ENCODE data around the gene SLC44A5.
"Not testable (repeated sequence)": the region's sequence is repeated elsewhere in the genome, so short reads cannot be mapped to it uniquely, and the experiment has no call there.

Gene SLC44A5

DNA sequence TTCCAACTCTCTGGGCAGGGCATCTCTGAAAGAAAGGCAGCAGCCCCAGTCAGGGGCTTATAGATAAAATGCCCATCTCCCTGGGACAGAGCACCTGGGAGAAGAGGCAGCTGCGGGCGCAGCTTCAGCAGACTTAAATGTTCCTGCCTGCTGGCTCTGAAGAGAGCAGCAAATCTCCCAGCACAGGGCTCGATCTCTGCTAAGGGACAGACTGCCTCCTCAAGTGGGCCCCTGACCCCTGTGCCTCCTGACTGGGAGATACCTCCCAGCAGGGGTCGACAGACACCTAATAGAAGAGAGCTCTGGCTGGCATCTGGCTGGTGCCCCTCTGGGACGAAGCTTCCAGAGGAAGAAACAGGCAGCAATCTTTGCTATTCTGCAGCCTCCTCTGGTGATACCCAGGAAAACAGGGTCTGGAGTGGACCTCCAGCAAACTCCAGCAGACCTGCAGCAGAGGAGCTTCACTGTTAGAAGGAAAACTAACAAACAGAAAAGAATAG, 207.7 kb downstream of the SLC44A5 start:
- H3K9me3 Mint-ChIP-seq: peaks cover 10 to 28% of the 10 kb centered on the region in 2 donors
- H3K4me3 Mint-ChIP-seq, H3K27ac Mint-ChIP-seq, H3K4me1 Mint-ChIP-seq, H3K27me3 Mint-ChIP-seq, ATAC-seq, DNase-seq: not testable (repeated sequence)

DNA sequence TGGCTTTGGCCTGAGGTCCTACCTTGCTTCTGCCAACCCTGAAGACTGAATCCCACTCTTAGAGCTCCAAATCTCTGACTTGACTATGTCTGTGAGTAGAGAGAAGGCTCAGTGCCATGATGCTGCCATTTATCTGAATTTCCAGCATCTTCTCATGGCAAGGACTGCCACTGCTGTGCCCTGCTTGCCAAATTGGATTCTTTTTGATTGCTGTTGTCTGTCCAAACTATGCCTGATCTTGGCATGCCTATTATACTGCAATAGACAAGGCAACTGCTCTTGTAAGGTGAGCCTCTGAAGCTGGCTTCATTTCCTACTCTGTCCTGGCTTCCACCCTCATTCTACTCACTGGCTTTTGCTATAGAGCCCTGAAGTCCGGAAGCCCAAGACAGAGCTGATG, 210.2 kb downstream of the SLC44A5 start:
- Mint-ChIP-seq H3K27me3 (no peaks in the 10 kb centered on the region), H3K4me3 (no peak overlapping the region), H3K9me3 (peaks cover 5 to 13% of the 10 kb centered on the region in 2 donors), H3K4me1 (no peaks in the 10 kb centered on the region), H3K27ac (no peak overlapping the region)
- DNase-seq (no peak), ATAC-seq (no peak)

DNA sequence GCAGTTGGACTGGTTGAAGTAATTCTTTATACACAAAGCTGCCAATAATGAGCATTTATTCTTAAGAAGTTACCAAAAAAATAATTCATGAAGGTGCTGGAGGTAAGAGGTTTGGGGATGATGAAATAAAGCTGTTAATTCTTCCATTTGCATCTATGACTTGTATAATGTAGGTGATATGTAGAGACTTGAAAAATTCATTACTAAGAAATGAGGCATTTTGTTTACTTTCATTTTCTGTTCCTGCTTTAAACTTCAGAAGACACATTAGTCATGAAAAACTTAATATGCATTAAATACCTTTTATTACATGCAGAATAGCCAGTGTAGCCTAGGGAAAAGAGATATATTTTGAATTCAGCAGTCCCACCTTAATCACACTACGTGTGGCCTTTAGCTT, 214.2 kb downstream of the SLC44A5 start:
- Mint-ChIP-seq H3K27me3 (no peaks in the 10 kb centered on the region), H3K4me1 (no peaks in the 10 kb centered on the region), H3K27ac (no peak overlapping the region), H3K9me3 (peaks cover 0 to 8% of the 10 kb centered on the region in 2 donors), H3K4me3 (no peak overlapping the region)
- DNase-seq (no peak), ATAC-seq (no peak)

DNA sequence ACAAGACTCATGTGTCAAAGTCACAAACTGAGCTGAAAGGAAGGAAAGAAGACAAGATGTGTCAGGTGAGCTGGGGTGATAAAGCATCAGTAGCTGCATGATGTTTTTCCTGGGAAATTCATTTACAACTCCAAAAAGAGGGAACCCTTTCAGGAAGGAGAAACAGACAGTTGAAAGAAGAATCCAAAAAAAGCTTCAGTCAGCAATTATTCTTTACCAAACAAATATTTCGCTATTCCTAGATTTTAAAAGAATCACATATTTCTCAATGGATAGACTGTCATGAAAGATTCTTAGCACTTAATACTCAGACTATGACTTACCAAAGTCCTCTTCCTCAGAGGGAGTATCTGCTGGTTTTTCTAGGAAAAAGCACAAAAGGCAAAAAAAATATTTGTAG, 214.7 kb downstream of the SLC44A5 start:
- no peaks in the 10 kb centered on the region for H3K27me3 Mint-ChIP-seq
- no peak for ATAC-seq
- H3K4me3 Mint-ChIP-seq: no peak overlapping the region
- DNase-seq: no peak
- H3K9me3 Mint-ChIP-seq: peaks cover 0 to 8% of the 10 kb centered on the region in 2 donors
- H3K4me1 Mint-ChIP-seq: no peaks in the 10 kb centered on the region
- no peak overlapping the region for H3K27ac Mint-ChIP-seq

DNA sequence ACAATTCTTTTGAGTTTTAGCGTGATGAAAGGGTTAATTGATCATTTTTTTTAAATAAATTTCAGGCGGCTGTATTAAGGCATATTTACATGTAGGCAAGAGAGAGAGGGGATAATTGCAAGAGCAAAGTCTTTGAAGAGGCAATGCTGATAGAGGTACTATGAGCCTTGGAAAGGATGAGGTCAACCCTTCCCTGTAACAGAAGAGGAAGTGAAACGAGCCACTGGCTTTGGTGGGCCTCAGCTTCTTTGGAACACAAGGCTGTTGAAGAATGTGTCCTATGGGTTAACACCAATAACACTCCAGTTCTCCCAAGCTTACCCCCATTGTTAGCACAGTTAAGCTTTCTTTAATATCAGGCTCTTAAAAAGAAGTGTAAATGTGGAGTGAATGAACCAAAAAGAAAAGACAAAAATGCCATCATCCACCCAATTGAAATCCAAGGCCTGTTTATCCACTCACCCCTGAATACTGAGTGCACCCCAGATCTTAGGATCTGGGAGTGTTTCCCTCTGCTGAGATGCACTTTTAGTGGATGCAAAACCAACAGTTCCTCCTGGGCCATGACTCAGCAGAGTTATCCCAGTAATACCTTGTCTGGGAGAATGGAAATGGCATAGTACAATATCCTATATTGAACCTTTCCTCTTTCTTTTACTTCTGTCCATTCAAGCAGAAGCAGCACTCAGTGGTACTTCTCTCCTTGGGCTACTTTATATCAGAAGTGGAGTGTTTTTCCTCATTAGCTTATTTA, 216.4 kb downstream of the SLC44A5 start:
- DNase-seq (no peak), ATAC-seq (no peak)
- H3K4me1 Mint-ChIP-seq: no peaks in the 10 kb centered on the region
- H3K27ac Mint-ChIP-seq: no peak overlapping the region
- H3K9me3 Mint-ChIP-seq: peaks cover 11 to 13% of the 10 kb centered on the region in 2 donors
- H3K27me3 Mint-ChIP-seq: no peaks in the 10 kb centered on the region
- H3K4me3 Mint-ChIP-seq: no peak overlapping the region

DNA sequence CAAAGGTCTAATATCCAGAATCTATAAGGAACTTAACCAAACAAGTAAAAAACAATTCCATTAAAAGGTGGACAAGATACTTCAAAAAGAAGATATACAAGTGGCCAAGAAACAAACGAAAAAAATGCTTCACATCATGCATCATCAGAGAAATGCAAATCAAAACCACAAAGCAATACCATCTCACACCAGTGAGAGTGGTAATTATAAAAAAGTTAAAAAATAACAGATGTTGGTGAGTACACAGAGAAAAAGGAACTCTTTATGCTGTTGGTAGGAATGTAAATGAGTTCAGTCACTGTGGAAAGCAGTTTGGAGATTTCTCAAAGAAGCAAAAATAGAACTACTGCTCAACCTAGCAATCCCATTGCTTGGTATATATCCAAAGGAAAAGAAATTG, 218.6 kb downstream of the SLC44A5 start:
- Mint-ChIP-seq H3K4me1 (no peaks in the 10 kb centered on the region), H3K4me3 (no peak overlapping the region), H3K27me3 (no peaks in the 10 kb centered on the region), H3K27ac (no peak overlapping the region), H3K9me3 (peaks cover 11 to 18% of the 10 kb centered on the region in 2 donors)
- DNase-seq (no peak), ATAC-seq (no peak)

DNA sequence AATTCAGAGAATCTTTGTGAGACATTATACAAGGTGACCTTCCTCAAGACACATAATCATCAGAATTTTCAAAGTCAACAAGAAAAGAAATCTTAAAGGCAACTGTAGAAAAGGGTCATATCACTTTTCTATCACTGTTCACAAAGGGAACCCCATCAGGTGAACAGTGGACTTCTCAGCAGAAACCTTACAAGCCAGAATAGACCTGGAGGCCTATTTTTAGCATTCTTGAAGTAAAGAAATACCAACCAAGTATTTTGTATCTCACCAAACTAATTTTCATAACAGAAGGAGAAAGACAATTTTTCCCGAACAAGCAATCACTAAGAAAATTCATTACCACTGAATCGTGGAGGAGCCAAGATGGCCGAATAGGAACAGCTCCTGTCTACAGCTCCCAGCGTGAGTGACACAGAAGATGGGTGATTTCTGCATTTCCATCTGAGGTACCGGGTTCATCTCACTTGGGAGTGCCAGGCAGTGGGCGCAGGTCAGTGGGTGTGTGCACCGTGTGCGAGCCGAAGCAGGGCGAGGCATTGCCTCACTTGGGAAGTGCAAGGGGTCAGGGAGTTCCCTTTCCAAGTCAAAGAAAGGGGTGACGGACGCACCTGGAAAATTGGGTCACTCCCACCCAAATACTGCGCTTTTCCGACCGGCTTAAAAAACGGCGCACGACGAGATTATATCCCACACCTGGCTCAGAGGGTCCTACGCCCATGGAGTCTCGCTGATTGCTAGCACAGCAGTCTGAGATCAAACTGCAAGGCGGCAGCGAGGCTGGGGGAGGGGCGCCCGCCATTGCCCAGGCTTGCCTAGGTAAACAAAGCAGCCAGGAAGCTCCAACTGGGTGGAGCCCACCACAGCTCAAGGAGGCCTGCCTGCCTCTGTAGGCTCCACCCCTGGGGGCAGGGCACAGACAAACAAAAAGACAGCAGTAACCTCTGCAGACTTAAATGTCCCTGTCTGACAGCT, 235.2 kb downstream of the SLC44A5 start:
- Mint-ChIP-seq H3K27ac (peak overlapping the region in 1 of 2 donors; percentile 99), H3K4me3 (peak overlapping the region in 1 of 2 donors; percentile 99)
- peak; percentile 39 for ATAC-seq
- not testable (repeated sequence) for H3K27me3 Mint-ChIP-seq, H3K9me3 Mint-ChIP-seq, H3K4me1 Mint-ChIP-seq
- DNase-seq: peak in 1 of 2 donors; percentile 30

DNA sequence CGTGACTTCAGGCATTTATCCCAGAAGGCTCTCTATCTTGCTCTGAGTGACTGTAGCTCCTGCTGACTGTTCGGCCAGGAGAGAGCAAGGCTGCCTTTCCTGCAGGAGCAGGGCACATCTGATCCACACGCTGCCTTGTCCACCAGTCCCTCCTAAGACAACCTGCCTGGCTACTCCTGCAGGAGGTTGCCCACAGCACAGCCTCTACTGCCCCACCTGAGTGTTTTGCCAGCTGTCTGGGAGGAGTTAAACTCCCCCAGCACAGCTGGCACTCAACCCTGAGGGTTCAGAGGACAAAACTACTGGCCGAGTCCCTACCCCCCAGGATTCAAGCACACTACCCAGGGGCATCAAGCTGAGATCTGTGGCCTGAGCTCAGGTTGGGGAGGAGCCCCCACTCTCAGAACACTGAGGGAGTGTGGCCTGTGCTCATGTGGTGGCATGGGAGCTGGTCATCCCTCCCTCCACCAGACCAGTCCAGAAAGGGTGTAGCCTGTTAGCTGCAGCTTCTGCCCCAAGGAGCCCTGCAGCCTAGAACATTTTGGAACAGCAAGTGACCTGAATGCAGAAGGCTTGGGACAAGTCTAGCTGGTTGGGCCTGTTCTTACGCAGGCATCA, 237.3 kb downstream of the SLC44A5 start:
- peaks cover 5% of the 10 kb centered on the region in 2 donors for H3K9me3 Mint-ChIP-seq
- no peaks in the 10 kb centered on the region for H3K27me3 Mint-ChIP-seq
- ATAC-seq (peak; percentile 40), DNase-seq (no peak)
- peak overlapping the region in 1 of 2 donors; percentile 22 for H3K4me3 Mint-ChIP-seq
- no peaks in the 10 kb centered on the region for H3K4me1 Mint-ChIP-seq
- no peak overlapping the region for H3K27ac Mint-ChIP-seq

DNA sequence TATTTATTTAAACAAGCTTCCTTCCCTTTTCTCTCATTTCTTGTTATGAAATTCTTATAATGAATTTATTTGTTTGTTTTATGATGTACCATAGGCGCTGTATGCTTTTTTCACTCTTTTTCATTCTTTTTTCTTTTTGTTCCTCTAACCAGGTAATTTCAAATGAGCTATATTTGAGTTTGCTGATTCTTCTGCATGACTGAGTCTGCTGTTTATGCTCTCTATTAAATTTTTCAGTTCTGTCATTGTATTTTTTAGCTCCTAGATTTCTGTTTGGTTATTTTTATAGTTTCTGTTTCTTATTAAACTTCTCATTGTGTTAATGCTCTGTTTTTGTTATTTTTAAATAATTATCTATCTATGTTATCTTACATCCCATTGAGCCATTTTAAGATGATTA, 244.3 kb downstream of the SLC44A5 start:
- Mint-ChIP-seq H3K9me3 (peaks cover 10 to 20% of the 10 kb centered on the region in 2 donors), H3K4me1 (no peaks in the 10 kb centered on the region), H3K4me3 (no peak overlapping the region), H3K27me3 (no peaks in the 10 kb centered on the region), H3K27ac (no peak overlapping the region)
- DNase-seq: no peak
- ATAC-seq: no peak

DNA sequence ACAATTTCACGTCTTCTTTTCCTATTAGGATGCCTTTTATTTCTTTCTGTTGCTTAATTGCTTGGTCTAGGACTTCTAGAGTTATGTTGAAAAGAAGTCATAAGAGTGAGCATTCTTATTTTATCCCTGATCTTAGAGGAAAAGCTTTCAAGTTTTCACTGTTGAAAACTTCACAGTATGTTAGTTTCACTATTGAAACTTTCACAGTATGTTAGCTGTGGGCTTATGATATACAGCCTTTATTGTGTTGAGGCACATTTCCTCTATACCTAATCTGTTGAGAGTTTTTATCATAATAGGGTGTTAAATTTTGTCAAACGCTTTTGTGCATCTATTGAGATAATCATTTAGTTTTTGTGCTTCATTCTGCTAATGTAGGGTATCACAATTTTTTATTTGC, 249.7 kb downstream of the SLC44A5 start:
- no peak overlapping the region for H3K27ac Mint-ChIP-seq
- H3K4me3 Mint-ChIP-seq: no peak overlapping the region
- peaks cover 0 to 18% of the 10 kb centered on the region in 2 donors for H3K9me3 Mint-ChIP-seq
- ATAC-seq: no peak
- DNase-seq: no peak
- no peaks in the 10 kb centered on the region for H3K4me1 Mint-ChIP-seq
- no peaks in the 10 kb centered on the region for H3K27me3 Mint-ChIP-seq

DNA sequence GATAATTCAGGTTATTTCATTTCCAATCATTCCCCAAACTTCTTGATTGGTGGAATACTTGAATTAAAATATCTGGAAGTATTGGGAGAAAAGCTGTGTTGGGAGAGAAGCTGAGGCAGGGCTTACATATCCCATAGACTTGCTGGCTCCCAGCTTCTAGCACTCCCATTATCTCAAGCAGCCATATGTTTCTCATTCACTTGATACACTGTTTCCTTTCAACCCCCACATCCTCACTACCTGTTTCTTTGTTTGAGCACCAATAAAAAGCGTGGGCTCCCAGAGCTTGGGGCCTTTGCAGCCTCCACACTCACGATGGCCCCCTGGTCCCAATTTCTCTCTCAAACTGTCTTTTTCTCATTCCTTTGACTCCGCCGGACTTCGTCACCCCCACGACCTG, 256.6 kb downstream of the SLC44A5 start:
- not testable (repeated sequence) for DNase-seq, H3K27me3 Mint-ChIP-seq, ATAC-seq, H3K4me1 Mint-ChIP-seq, H3K4me3 Mint-ChIP-seq, H3K9me3 Mint-ChIP-seq, H3K27ac Mint-ChIP-seq

DNA sequence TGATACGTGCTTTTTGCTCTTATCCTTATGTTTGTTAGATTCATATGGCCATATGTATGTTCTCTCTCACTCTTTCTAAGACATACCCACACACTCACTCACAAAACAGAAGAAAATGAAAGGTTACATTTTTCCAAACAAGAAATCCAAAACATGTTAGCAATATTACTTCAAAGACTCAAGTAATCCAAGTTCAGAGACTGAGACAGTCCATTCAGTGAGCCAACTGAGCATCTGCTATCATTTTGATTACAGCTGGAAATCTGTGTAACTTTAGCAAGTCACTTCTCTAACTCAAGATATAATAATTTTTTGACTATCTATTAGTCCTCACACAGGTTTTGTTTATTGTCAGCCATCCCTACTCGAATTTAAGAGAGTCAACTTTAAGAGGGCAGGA, 257.9 kb downstream of the SLC44A5 start:
- Mint-ChIP-seq H3K4me3 (no peak overlapping the region), H3K9me3 (peaks cover 5 to 16% of the 10 kb centered on the region in 2 donors), H3K27me3 (no peaks in the 10 kb centered on the region), H3K27ac (no peak overlapping the region), H3K4me1 (no peaks in the 10 kb centered on the region)
- DNase-seq (no peak), ATAC-seq (no peak)

DNA sequence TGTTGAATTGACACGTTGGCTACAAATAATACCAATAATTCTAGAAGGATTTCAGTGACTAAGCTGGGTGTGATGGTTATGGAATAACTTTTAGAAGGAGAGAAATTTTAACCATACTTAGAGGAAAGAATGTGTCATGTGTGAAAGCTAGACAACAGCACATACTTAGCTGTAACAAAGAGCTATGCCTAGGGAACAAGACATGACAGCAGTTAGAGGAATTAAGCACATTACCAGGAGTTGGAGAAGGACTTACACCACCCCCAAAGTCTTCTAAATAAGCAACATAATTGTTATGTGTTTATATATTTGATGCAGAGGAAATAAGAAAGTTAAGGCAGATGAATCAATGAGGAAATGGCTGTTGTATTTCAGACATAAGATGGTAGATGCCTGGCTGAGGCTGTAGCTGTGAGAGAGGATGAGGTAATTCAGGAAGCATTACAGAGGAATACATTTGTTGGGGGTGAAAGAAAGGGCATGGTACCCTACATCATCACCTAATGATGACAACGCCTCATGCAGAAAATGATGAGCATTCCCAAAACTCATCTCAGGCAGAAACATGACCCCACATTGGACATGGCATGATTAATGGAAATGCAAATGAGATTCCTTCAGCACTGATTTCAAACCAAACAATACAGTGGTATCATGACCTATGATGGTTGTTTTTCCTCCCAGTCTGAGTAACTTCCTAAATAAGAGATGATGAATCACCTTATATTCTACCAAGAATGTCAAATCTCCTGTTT, 265.2 kb downstream of the SLC44A5 start:
- H3K27ac Mint-ChIP-seq: no peak overlapping the region
- DNase-seq: no peak
- no peak overlapping the region for H3K4me3 Mint-ChIP-seq
- peaks cover 9 to 10% of the 10 kb centered on the region in 2 donors for H3K9me3 Mint-ChIP-seq
- ATAC-seq: no peak
- H3K4me1 Mint-ChIP-seq: no peaks in the 10 kb centered on the region
- H3K27me3 Mint-ChIP-seq: no peaks in the 10 kb centered on the region

DNA sequence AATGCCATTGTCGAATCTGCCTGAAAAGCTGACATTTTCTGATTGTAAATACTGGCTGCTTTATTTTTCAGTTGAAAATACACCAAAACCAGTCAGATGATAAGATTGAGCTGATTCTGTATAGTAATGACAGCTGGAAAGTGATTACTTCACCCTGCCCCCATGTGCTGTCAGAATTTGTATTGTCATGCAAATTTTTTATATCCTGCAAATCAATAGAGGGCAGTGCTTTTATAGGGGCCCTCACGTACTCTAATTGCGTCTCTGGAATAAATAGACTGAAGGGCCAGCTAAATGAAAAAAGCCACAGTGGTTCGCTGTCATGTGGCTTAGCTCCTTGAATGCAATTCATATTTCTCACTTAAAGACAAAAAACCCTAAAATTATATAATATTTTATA, 268.1 kb downstream of the SLC44A5 start:
- Mint-ChIP-seq H3K27me3 (no peaks in the 10 kb centered on the region), H3K27ac (no peak overlapping the region), H3K4me1 (no peaks in the 10 kb centered on the region), H3K4me3 (no peak overlapping the region), H3K9me3 (peaks cover 0 to 4% of the 10 kb centered on the region in 2 donors)
- ATAC-seq (no peak), DNase-seq (no peak)

DNA sequence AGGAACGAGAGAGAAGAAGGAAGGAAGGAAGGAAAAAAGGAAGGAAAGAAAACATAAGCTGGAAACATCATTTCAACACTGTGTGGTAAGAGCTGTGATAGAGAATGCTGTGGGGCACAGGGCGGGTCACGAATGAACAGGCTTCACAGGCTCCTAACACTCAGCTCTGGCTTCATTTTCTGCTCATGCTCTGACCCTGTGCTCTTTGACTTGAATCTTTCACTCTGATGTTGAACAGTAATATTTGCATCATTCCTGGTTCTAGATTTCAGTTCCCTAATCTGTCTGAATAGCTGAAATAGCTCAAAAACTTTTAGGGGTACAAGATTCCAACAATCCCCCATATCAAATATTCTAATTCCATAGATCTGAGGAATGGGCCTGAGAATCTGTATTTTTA, 269.4 kb downstream of the SLC44A5 start:
- no peaks in the 10 kb centered on the region for H3K27me3 Mint-ChIP-seq
- H3K27ac Mint-ChIP-seq: no peak overlapping the region
- no peaks in the 10 kb centered on the region for H3K4me1 Mint-ChIP-seq
- ATAC-seq: no peak
- H3K9me3 Mint-ChIP-seq: no peaks in the 10 kb centered on the region
- DNase-seq: no peak
- no peak overlapping the region for H3K4me3 Mint-ChIP-seq
